GM19193 (cell line): Measurements from ENCODE around the gene ZBTB21.

Source experiments
- POLR2A ChIP-seq: IDR thresholded peaks from 4 replicates; pipeline ENCODE4 v1.6.1; 2011; ENCODE audit not compliant: insufficient read depth, insufficient read length; ENCODE audit errors: extremely low read depth

The ZBTB21 gene

DNA sequence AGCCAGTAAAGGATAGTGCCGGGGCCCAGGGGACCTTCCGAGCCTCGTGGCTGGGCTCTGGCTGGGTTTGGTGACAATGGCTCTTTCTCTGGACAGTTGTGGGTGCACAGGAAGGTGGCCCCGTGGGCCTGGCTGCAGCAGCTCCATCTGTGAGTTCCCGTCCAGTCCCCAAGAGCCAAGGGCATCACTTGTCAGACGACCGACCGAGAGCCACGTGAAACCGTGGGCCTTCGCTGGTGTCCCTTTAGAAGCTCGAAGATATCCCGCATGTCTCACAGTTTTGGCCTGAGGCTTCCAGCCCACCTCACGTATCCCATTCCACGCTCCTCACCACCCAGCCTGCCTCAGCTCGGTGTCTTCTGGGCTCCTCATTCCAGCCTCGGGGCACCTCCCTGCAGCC lies 33.8 kb upstream of the ZBTB21 start:
- no peak for TF ChIP-seq POLR2A

DNA sequence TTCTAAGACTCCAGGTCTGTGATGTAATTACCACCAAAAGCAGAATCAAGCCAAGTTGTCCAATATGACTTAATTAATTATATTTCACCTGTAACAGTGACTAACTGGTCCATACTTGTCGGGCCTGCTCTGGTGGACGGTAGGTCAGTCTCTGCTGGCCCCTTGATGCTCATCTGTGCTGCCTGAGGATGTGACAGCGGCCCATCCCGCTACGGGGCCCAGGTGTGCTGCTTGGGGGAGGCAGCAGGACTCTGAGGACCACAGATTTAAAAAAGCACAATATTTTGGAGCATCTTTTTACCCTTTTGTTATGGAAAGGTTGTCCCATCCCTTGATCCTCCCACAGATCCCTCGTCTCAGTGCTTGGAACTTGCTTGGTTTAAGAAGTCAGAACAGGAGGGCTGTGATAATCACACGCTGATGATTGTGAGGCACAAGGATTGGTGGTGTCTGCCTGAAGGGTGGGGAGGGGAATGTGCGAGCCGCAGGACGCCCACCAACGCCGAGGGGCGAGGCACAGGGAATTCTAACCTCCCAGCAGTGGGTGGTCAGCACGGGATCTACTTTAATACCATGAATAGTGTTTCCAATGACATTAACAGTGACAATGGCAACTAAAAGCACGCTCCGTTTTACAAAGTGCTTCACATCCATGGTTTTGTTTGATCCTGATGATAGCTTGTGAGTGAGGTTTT lies 33.2 kb upstream of the ZBTB21 start:
- no peak for TF ChIP-seq POLR2A

DNA sequence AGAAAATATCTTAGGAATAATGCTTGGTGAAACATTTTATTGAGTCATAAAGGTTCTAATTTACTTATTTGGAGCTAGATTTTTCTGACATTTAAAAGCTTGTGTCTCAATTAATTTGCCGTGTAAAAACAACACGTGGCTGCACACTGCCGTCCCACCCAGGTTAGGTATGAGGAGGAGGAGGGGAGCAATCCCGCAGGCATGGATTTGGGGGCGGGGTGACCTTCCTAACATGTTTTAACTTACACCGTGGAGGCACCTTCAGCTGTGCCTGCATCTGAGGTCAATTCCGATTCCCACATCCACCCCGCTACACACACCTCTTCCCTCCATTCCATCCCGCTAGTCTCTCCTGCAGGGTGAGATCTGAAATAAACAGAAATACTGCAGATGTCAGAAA lies 32.5 kb upstream of the ZBTB21 start:
- TF ChIP-seq POLR2A = no peak

DNA sequence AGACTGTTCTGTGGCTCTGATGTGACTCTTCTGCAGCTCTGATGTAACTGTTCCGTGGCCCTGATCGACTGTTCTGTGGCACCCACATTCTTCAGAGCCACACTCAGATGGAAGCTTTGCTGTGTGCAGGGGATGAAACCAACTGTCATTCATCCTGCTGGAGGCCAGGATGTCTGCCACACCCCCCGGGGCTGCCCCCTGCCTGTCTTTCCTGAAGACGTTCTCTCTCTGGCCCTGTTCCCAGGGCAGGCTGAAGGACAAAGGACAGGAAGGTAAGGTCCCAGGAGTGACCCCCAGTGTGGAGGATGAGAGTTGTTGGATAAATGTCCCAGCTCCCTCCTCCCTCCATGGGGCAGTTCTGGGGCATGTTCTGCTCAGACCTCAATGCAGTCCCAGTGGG lies 31.6 kb upstream of the ZBTB21 start:
- no peak for TF ChIP-seq POLR2A

DNA sequence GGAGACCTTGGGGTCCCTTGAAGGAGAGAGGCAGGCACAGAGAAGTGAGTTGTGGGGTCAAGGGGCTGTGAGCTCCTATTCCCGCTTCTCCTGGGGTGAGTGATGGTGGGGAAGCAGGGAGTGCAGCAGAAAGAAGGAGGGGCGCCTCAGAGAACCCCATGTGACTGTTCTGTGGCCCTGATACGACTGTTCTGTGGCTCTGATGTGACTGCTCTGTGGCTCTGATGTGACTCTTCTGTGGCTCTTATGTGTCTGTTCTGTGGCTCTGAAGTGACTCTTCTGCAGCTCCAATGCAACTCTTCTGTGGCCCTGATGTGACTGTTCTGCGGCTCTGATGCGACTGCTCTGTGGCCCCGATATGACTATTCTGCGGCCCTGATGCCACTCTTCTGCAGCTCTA lies 31.1 kb upstream of the ZBTB21 start:
- no peak for TF ChIP-seq POLR2A

DNA sequence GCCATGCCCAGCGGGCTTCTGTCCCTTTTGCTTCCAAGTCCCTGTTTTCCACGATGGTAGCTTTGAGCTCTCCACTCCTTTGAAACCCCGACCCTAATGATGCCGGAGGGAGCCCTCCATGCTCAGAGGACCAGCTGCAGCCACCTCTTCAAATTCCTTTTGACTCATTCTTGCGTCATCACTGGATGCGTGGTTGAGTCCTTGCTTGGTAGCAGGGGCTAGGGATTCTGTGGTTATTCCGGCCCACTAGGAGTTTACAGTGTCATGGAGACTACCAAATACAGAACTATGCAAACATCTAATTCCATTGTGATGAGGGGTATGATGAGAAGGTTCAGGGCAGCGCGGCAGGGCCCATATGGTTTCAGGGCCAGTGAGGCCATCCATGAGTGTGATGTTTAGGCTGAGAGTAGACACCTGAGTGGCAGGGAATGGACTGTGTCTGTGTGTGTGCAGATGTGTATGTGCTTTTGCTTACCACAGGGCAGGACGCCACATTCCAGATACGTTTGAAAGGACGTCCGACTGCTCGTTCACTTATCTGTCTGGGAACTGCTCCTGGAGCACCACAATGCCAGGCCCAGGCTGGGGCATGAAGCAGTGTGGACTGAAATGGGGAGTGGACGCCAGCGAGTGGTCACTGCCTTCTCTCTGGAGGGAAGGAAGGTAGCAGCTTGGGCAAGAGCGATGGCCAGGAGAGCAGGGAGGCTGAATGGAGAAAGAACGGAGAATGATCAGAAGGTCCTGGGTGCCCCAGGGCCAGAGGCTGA lies 30.4 kb upstream of the ZBTB21 start:
- TF ChIP-seq POLR2A = no peak

DNA sequence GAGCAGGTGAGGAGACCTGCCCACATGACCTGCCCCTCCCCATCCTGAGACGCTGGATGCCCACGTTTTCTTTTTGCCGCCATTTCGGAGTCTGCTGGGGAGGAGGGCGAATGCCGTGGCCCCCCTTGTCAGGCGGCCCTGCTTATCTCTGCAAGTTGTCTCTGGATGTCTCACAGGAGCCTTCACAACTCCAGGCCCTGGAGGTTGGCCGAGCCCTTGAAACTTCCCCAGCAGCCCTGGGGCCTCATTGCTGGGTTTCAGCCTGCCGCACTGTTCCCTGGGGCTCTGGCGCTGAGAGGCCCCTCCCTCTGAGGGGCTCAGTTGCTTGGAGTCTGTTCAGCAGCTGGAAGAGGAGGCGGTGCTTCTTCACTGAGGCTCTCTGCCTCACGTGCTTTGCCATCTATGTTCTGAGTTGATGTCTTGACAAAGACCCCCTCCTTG lies 29.8 kb upstream of the ZBTB21 start:
- no peak for TF ChIP-seq POLR2A

DNA sequence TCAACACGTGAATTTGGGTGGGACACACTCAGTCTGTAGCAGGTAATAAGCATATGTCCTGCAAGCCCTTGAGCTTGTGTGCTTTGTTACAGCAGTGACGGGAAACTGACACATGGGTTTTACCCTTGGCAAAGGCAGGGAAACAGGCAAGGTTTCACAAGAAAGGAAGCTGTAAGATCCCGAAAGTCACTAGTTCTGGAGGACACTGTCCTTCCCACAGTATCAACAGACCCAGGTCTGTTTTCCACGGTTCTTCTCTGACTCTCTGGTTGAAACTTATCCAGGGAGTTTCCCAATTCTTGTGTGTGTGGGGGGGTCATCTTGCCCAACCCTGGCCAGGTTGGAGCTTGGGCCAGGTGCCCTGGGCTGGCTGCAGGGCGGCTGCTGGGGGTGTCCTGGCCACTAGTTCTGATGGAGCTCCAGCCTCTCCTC lies 29.3 kb upstream of the ZBTB21 start:
- TF ChIP-seq POLR2A = no peak

DNA sequence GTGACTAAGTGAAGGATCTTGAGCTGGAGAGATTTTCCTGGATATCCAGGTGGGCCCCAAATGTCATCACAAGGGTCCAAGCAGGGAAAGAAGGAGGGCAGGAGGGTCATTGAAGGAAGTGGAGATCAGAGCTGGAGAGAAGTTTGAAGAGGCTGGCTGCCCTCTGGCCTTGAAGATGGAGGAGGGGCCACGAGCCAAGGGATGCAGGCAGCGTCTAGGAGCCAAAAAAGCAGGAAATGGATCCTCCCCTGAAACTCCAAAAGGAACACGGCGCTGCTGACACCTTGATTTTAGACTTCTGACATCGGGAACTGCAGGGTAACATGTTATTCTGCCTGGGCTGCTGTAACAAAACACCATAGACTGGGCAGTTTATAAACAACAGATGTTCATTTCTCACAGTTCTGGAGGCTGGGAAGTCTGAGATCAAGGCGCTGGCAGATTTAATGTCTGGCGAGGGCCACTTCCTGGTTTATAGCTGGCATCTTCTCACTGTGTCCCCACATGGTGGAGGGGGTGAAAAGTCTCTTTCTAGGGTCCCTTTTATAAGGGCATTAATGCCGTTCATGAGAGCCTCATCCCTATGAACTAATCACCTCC lies 28.8 kb upstream of the ZBTB21 start:
- no peak for TF ChIP-seq POLR2A

DNA sequence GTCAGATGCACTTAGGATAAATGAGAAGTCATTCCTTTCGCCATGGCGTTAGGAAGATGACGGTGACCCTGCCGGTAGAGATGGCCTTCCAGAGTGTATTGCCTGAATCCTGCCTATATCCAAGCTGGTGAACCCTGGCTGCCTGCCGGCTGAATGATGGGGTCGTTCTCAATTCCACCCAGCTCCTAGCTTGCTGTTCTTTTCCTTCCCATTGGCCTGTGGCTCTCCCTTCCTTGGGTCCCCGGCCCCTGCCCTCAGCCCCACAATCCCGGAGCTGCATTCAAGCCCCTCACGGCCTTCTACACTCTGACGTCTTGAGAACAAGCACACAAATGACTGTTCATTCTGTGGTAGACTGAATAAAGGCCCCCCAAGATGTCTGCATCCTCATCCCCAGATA lies 28.2 kb upstream of the ZBTB21 start:
- no peak for TF ChIP-seq POLR2A

DNA sequence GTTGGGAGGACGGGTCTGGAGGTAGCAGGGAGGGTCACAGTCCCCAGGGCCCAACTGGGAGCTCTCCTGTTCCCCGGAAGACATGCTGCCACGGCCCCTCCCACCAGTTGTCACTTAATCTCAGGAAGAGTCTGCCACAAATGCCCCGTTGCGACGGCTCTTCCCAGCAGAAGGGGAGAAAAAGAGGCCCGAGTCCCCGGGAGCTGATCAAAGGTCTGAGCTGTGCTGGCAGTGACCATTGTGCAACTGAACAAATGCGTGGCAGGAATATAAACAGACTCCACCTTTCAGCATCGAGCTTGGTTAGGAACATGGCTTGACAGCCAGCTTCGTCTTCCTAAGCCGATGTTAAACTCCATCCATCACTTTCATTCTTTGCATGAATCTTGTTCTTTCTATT lies 27.8 kb upstream of the ZBTB21 start:
- TF ChIP-seq POLR2A = no peak

DNA sequence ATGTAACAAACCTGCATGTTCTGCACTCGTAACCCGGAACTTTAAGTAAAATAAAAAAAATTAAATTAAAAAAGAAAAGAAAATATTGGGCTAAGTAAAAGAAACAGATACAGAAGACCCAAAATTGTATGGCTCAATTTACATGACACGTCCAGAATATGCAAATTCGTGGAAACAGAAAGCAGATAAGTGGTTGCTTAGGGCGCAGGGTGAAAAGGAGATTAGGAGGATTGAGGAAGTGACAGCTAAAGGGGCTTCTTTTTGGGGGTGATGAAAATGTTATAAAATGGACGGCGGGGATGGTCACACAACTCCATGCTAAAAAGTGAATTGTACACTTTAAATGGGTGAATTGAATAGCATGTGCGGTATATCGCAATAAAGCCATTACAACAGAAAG lies 27.4 kb upstream of the ZBTB21 start:
- no peak for TF ChIP-seq POLR2A

DNA sequence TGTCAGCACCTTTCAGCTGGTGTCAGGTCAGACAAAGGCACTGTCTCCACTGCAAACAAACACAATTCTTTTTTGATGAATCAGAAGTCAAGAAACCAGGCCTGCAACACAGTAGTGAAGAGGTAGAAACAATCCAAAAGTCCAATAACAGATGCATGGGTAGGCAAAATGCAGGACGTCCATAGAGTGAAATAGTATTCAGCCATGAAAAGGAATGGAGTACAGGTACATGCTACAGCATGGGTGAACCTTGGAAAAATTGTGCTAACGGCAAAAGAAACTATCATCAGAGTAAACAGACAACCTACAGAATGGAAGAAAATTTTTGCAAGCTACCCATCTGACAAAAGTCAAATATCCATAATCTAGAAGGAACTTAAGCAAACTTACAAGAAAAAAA lies 26.2 kb upstream of the ZBTB21 start:
- TF ChIP-seq POLR2A = no peak

DNA sequence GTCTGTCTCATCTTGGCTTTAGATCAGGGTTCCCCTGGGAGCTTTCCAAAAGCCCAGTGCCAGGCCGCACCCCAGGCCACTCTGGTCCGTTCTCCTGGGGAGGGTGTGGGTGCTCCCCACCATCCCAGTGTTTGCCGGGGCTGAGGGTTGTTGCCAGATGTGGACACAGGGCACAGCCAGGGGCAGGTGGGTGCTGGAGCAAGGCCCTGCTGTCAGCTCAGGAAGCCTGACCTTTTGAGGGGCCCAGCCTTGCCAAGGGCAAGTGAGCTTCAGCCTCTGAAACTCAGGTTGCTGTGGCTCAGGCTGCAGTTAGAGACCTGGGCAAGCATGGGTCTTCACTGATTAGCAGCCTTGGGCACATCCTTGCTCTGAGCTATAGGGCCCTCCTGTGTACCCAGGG lies 22.8 kb upstream of the ZBTB21 start:
- no peak for TF ChIP-seq POLR2A

DNA sequence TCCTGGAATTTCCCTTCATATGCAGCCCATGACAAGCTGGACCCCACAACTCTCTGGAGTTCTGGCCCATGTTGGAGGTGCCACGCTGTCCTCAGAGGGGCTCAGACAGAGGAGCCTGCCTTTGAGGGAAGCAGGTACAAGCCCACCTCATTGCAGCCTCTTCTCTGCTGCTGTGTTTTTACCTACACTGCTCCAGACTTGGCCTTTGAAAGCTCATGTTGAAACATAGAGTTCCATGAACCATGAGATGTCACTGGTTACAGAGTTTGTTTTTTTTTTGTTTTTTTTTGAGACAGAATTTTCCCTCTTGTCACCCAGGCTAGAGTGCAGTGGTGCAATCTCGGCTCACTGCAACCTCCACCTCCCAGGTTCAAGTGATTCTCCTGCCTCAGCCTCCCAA lies 22.1 kb upstream of the ZBTB21 start:
- no peak for TF ChIP-seq POLR2A

DNA sequence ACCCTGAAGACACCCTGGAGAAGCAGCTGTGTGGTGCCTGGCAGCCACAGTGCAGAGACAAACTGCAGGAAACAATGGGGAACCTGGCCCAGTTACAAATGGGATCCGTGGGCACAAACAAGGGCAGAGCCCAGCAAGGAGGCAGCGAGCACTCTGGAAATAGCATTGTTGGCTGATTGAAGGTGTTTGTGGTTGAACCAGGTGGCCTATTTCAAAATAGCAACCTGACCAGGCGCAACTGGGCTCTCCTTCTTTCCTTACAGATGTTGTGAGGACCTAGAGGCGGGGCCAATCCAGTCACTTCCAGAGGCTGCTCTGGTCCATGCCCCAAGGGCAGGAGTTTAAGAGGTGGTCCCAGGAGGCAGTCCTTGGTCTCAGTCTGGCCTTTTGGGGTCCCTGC lies 21.7 kb upstream of the ZBTB21 start:
- no peak for TF ChIP-seq POLR2A
